Inflammatory macrophage treated with lipopolysaccharide for 1 hour (primary cell): ENCODE data around the gene OR2J2.
"Not testable (repeated sequence)": the region's sequence is repeated elsewhere in the genome, so short reads cannot be mapped to it uniquely, and the experiment has no call there.

Source experiments
- DNase-seq, 2 donors: peaks; one replicate each; pipeline ENCODE4 v3.0.0-alpha.2; 2020 to 2022

The OR2J2 gene

DNA sequence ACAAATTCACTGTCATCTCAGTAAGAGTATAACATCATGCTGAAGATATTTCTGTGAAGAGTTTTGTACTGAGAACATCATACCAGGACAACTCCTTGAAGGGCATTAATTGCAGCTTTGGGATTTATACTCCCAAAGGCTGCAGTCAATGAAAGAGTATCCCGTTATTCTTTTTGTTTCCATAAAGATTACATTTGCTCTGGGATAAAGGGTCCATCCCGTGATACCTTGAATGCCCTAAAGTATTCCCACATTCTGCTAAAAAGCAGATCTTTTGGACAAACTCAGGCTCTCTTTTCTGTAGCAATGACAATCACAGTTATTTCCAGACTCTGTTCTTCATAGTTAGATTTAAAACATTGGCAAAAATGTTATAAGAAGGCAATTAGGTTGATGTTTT is at the start of gene OR2J2:
Gene OR2J2 (plus strand): TSS at position 301 of the 400 bp plus-strand sequence. CDS start 2,729 bp downstream, outside the sequence.
- DNase-seq = not testable (repeated sequence)

DNA sequence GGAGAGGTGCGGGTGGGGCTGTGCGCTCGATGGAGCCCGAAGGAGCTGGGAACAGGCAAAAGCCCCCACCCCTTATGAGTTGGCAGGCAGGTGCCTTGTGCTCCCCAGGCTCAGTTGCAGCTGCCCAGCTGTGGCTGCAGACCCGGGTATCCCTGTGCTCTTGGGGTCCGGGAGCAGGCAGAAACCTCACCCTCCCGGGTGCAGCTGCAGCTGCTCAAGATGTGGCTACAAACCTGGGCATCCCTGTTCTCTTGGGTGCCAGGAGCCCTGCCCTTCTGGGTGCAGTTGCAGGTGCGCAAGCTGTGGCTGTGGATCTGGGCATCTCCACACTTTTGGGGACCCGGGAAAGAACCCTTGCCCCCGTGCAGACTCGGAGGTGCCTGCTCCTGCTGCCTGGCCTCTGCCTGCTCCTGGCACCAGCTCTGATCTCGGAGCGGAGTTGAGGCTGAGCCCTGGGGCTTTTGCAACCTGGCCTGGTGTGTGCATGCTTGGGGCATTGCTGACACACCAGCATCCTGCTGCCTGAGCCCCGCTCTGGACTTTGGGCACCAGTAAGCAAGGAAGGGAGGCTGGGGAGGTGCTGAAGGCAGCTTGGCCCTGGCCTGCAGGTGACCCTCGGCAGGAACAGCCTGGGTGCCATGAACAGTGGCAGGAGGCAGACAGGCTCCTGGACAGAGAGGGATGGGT is 41.2 kb upstream of the OR2J2 start:
- DNase-seq = no peak

DNA sequence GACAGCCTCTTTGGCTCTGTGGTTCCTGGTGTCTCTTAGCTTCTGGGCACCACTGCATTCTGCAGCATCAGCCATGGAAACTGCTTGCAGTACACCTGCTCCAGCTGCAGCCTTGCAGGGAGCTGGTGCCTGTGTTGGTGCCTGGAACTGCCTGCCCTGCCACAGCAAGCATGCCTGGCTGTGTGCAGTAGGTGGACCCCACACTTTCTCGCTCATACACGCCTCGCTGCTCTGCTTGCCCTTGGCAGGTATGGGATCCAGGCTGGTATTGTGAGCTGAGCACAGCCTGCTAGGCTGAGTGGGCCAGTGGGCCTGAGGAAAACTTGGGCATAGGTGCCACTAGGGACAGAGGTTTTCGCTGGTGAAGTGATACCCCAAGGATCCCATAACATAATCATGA is 40.1 kb upstream of the OR2J2 start:
- no peak for DNase-seq

DNA sequence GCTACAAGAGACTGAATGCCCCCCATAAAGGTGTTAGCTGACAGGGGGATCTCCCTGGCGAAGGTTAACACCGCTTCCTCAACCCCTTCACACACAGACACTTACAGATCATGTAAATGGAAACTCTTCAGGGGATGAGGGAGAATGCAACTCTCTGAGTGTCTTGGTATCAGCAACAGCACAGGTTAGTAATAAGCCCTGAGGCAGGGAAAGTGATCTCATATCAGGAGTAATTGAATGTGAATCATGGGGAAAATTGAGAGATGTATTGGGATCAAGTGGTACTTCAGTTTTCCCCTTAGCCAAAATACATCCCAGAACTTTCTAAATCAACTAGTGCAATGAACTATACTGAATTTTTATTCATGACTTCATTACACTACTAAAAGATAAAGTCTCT is 39.0 kb upstream of the OR2J2 start:
- no peak for DNase-seq

DNA sequence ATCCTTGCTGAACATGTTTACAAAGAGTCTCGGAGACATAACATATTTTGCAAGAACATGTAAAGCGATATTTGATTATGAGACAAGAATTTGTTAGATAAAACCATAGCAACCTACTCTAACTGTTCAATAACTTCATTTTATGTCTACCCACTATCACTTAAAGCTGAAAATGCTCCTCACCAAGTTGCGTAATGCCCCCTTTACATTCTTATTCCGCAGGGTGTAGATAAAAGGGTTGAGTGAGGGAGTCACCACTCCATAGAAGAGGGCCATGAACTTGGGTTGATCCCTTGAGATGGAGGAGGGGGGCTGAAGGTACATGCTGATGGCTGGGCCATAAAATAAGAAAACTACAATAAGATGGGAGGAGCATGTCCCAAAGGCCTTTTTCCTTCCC is 33.0 kb upstream of the OR2J2 start:
- no peak for DNase-seq

DNA sequence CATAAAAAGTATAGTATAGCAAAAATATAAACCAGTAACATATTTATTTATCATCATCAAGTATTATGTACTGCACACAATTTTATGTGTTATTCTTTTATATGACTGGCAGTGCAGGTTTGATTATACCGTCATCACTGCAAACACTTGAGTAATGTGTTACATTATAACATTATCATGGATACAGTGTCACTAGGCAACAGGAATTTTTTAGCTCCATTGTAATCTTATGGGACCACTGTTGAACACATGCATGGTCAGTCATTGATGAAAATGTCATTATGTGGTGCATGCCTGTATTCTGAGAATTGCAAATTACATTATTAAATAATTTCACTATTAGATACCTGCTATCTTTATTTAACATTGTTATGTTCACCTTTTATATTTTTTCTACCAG is 29.1 kb upstream of the OR2J2 start:
- DNase-seq = no peak

DNA sequence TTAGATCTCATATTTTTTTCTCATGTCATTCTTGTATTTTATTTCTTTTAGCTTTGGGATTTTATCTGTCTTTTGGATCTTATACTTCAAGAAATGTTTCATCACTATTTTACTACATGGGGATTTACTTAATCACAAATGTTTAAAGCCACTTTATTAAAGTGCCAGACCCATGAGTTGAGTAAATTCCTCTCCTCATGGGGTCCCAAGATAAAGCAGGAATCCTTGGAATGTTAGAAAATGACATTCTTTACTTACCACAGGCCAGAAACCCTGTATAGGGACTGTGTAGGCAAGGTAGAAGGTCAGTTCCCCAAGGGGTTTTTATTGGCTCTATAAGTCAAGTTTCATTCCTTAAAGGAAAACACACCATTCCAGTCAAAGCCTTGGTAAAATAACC is 28.4 kb upstream of the OR2J2 start:
- DNase-seq = no peak

DNA sequence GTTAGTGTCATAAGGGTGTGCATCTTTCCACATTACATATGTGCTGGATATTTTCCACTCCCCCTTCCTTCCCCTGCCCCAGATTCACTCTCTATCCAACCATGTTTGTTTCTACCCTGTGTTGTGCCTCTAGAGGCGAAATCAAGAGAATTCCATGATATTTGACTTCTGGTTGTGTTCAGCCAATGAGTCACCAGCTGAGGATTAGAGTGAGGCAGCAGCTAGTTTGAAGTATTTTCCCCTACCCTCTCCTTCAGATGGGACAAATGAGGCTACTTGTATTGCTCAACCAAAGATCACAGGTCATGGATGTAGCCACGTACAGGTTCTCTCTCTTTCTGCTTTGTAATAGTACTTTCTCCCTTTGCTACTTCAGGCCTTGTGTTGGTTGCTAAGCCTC is 24.5 kb upstream of the OR2J2 start:
- no peak for DNase-seq

DNA sequence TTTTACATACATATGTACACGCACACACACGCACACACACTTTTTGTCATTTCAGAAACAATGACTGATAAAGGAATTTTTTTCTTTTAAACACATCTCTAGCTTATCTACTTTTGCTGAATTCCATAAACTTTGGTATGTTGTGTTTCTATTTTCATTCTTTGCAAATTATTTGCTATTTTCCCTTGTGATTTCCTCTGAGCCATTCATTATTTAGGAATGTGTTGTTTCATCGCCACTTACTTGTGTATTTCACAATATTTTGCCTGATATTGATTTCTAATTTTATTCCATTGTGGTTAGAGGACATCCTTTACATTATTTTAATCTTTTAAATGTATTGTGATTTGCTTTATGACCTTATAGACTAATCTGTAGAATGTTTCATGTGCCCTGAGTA is 23.6 kb upstream of the OR2J2 start:
- no peak for DNase-seq

DNA sequence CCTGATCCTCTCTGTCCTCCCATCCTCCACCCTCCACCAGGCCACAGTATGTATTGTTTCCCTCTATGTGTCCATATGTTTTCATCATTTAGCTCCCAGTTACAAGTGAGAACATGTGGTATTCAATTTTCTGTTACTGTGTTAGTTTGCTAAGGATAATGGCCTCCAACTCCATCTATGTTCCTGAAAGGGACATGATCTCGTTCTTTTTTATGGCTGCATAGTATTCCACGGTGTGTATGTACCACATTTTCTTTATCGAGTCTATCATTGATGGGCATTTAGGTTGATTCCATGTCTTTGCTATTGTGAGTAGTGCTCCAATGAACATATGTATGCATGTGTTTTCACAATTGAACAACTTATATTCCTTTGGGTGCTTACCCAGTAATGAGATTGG is 21.3 kb upstream of the OR2J2 start:
- DNase-seq = not testable (repeated sequence)

DNA sequence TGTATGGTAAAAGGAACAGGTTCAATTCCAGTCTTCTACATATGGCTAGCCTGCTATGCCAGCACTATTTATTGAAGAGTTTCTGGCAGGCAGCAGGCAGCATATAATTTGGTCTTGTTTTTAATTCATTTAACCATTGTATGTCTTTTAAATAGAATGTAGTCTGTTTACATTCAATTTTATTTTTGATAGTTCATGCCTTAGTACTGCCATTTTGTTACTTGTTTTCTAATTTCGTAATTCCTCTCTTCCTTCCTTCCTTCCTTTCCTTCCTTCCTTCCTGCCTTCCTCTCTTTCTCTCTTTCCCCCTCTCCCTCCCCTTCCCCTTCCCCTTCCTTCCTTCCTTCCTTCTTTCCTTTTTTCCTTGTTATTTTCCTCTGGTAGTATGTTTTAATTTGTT is 17.6 kb upstream of the OR2J2 start:
- DNase-seq = no peak

DNA sequence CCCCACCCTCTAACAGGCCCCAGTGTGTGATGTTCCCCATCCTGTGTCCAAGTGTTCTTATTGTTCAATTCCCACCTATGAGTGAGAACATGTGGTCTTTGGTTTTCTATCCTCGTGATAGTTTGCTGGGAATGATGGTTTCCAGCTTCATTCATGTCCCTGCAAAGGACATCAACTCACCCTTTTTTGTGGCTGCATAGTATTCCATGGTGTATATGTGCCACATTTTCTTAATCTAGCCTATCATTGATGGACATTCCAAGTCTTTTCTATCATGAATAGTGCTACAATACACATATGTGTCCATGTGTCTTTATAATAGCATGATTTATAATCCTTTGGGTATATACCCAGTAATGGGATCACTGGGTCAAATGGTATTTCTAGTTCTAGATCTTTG is 15.5 kb upstream of the OR2J2 start:
- DNase-seq = not testable (repeated sequence)

DNA sequence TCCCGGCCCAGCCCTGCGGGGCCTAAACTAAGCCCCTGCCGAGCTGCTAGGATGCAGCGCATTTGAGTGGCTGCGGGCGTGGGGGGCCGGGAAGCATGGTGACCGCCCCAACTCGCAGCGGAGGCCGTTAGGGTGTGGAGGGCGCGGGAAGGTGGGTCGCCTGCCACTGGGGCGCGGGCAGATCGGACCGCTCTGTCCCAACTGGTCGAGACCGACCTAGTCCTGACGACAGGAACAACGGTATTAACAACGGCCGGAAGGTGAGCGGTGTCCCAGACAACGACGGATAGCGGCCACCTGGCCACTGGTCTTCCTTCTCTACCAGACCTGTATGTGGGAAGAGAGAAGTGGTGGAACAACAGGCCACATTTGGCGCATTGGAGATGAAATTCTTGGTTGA is 10.8 kb upstream of the OR2J2 start:
- not testable (repeated sequence) for DNase-seq

DNA sequence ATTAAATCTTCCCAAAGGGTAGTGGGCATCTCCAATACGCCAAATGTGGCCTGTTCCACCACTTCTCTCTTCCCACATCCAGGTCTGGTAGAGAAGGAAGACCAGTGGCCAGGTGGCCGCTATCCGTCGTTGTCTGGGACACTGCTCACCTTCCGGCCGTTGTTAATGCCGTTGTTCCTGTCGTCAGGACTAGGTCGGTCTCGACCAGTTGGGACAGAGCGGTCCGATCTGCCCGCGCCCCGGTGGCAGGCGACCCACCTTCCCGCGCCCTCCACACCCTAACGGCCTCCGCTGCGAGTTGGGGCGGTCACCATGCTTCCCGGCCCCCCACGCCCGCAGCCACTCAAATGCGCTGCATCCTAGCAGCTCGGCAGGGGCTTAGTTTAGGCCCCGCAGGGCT is 5.1 kb upstream of the OR2J2 start:
- DNase-seq = not testable (repeated sequence)

DNA sequence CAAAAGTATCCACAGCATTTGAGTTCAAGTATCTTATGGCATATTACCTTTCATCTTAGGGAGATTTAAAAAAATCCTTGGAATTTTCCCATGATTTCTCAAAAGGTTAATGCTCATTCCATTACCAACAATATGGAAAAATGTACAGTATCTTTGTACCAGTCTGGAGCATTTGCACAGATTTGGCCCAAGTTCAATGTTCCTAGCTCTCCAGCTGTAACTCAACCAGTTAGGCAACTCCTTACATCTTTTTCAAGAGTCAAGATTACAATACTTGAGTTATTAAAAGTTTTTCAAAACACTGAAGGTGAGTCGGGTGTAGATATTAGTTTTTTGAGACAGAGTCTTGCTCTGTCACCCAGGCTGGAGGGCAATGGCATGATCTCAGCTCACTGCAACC is 1.0 kb downstream of the OR2J2 start:
- no peak for DNase-seq

DNA sequence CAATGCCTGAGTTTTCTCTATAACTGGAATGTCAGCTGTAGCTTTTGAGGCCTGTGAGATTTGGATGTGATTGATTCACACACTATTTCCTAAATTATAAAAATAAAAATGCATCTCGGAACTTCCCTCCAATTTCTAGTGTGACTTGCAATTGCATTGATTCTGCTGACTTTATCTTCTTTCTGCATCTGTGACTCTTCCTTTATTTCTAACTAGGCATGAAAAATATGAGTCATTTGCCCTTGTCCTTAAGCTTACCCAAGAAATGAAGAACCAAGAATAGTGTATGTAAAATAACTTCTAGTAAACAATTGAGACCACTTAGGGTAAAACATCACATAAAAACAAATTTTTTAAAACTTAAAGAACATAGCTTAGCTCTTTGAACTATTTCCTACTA is 12.9 kb downstream of the OR2J2 start:
- no peak for DNase-seq

DNA sequence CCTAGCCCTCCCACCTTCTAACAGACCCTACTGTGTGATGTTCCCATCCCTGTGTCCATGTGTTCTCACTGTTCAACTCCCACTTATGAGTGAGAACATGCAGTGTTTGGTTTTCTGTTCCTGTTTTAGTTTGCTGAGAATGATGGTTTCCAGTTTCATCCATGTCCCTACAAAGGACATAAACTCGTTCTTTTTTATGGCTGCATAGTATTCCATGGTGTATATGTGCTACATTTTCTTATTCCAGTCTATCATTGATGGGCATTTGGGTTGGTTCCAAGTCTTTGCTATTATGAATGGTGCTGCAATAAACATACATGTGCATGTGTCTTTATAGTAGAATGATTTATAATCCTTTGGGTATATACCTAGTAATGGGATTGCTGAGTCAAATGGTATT is 18.0 kb downstream of the OR2J2 start:
- DNase-seq = not testable (repeated sequence)

DNA sequence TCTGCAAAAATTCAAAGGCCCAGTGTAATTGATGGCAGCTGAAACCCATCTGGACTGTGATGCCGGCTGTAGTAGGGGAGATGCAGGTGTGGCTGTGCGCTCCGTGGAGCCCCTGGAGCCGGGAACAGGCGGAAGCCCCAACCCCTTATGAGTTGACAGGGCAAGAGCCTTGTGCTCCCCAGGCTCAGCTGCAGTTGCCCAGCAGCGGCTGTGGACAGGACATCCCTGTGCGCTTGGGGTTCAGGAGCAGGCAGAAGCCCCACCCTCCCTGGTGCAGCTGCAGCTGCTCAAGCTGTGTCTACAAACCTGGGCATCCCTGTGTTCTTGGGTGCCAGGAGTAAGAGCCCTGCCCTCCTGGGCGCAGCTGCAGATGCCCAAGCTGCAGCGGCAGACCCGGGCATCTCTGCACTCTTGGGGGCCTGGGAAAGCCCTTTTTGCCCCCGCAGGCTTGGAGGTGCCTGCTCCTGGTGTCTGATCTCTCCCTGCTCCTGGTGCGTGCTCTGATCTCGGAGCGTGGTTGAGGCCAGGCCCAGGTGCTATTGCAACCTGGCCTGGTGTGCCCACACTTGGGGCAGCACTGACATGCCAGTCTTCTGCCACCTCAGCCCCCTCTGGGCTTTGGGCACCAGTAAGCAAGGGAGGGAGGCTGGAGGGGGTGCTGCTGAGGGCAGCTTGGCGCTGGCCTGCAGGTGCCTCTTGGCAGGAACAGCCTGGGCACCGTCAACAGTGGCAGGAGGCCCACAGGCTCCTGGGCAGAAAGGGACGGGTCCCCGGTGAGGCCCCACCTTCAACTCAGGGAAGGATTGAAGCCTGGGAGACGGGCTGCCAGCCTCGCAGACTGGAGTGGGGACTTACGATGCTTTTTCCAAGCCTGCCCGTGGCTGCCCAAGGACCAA is 30.3 kb downstream of the OR2J2 start:
- DNase-seq = no peak

DNA sequence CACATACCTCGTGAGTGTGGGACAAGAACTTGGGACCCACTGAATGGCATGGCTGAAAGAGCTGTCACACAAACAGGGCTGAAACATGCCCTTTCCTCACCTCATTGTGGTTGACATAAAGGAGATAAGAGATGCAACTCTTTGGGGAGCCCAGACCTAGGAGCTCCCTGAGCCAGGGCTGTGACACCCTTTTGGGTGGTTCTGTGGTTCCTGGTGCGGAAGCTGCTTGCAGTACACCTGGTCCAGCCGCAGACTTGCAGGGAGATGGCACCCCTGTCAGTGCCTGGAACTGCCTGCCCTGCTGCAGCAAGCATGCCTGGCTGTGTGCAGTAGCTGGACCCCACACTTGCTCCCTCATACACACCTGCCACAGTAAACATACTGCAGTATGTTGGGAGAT is 31.3 kb downstream of the OR2J2 start:
- DNase-seq = no peak

DNA sequence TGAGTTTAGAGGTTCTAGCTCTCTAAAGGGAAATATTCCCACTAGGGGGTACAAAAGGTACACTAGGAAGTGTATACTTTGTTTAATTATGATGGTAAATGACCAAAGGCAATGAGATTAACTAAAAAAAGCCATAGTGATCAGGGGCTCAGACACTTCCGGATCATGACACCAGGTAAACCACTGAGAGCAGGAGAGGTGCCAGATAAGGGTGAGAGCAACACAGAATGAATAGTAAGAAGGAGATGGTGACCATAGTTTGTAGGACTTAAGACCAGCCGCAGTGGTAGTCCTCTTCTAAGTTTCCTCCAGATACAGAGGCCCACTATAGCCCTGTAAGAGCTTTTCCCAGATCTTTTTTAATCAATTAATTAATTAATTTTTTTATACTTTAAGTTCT is 40.8 kb downstream of the OR2J2 start:
- no peak for DNase-seq

DNA sequence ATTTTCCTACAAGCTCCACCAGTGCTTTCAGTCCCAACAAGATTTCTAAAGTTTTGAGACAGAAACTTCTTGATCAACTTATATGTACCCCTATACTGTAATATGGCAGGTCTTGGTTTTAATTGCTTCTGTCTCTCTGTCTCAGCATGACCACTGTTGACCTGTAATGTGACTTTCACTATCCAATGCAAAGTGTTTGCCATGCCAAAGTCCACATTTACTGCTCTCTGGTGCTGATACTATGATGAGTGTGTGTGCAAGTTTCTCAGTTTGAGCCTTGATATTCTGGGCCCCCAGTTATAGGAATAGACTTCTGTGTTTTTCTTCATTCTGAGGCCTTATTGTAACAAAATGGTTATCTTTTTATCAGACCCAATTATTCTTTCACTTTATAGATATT is 45.8 kb downstream of the OR2J2 start:
- DNase-seq = no peak

DNA sequence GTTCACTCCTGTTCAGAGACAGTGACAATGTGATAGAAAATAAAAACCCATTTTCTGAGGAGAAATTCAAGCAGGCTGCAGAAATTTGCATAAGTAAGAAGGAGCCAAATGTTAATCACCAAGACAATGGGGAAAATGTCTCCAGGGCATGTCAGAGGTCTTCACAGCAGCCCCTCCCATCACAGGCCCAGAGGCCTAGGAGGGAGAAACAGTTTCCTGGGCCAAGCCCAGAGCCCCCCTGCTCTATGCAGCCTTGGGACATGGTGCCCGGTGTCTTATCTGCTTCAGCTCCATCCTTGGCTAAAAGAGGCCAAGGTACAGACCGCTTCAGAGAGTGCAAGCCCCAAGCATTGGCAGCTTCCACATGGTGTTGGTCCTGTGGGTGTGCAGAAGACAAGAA is 46.5 kb downstream of the OR2J2 start:
- not testable (repeated sequence) for DNase-seq

DNA sequence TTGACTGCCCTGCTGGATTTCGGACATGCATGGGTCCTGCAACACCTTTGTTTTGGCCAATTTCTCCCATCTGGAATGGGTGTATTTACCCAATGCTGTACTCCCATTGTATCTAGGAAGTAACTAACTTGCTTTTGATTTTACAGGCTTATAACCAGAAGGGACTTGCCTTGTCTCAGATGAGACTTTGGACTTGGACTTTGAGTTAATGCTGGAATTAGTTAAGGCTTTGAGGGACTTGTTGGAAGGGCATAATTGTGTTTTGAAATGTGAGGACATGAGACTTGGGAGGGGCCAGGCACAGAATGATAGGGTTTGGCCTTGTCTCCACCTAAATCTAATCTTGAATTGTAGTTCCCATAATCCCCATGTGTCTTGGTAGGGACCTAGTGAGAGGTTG is 47.3 kb downstream of the OR2J2 start:
- DNase-seq = not testable (repeated sequence)
